Neural progenitor cell (in vitro differentiated cells): ENCODE results near the gene TMPRSS6.

ENCODE experiments used
- CTCF ChIP-seq: fragments of 200-600 bp; sonication (generic); IDR thresholded peaks from 2 replicates; pipeline ENCODE4 v1.5.1; 2017; ENCODE audit warnings: antibody characterized with exemption, mild to moderate bottlenecking
- EZH2 ChIP-seq: fragments of 200-600 bp; sonication (generic); IDR thresholded peaks from 2 replicates; pipeline ENCODE4 v1.6.1; 2017; ENCODE audit warnings: antibody characterized with exemption, mild to moderate bottlenecking, moderate library complexity

- TF ChIP-seq CTCF: no peak
- no peak for TF ChIP-seq EZH2
Measured at GRCh38 chr22:37112084-37112728, 2.7 kb upstream of the TMPRSS6 start.
